Type B pancreatic cell (in vitro differentiated cells): ENCODE measurements around the gene SVIL. TPM values are rescaled to one million over a fixed set of nuclear protein-coding genes. Genes with fewer than 3 reads are reported as not detected.
A peak's percentile ranks its signal among the peaks of the same experiment; 100 is the strongest.
"Not testable (repeated sequence)": the region's sequence is repeated elsewhere in the genome, so short reads cannot be mapped to it uniquely, and the experiment has no call there.

ENCODE experiments used
- DNase-seq: peaks from one replicate; pipeline ENCODE4 v3.0.0; 2021; ENCODE audit warnings: mixed read lengths; ENCODE audit not compliant: unreplicated experiment; ENCODE audit errors: extremely low spot score
- H3K27ac Mint-ChIP-seq: 2 replicates; pipeline ENCODE4 v1.8.0; 2021; ENCODE audit warnings: mild to moderate bottlenecking, mixed read lengths
- H3K27me3 Mint-ChIP-seq: 2 replicates; pipeline ENCODE4 v1.8.0; 2021; ENCODE audit warnings: mixed read lengths
- H3K36me3 Mint-ChIP-seq: 2 replicates; pipeline ENCODE4 v1.8.0; 2021; ENCODE audit warnings: mixed read lengths
- H3K4me1 Mint-ChIP-seq: one replicate; pipeline ENCODE4 v1.8.0; 2021; ENCODE audit warnings: mixed read lengths; ENCODE audit not compliant: unreplicated experiment
- H3K4me3 Mint-ChIP-seq: 2 replicates; pipeline ENCODE4 v1.8.0; 2021; ENCODE audit warnings: mild to moderate bottlenecking, mixed read lengths
- H3K9me3 Mint-ChIP-seq: 2 replicates; pipeline ENCODE4 v1.8.0; 2021; ENCODE audit warnings: mixed read lengths
- total RNA-seq: library from RNA; stranded (reverse); gene quantifications from 2 replicates; pipeline ENCODE4 v1.2.1, GENCODE V29; 2021; ENCODE audit warnings: low replicate concordance
- TF ChIP-seq, protein P1 (sequence below): fragments of 200-600 bp; sonication (generic); conservative IDR thresholded peaks from 2 replicates; pipeline ENCODE4 v1.5.0; 2021; ENCODE audit warnings: antibody characterized with exemption, mild to moderate bottlenecking

Gene SVIL
- total RNA-seq, 1 donor from 2014 or later = 171 TPM

- not testable (repeated sequence) for H3K27me3 Mint-ChIP-seq, H3K36me3 Mint-ChIP-seq, H3K9me3 Mint-ChIP-seq
- peak; percentile 89 for DNase-seq
- Mint-ChIP-seq H3K27ac (peak overlapping the region; percentile 56), H3K4me1 (peaks cover 14% of the 10 kb centered on the region), H3K4me3 (peak overlapping the region; percentile 26)
- TF ChIP-seq, protein P1, sequence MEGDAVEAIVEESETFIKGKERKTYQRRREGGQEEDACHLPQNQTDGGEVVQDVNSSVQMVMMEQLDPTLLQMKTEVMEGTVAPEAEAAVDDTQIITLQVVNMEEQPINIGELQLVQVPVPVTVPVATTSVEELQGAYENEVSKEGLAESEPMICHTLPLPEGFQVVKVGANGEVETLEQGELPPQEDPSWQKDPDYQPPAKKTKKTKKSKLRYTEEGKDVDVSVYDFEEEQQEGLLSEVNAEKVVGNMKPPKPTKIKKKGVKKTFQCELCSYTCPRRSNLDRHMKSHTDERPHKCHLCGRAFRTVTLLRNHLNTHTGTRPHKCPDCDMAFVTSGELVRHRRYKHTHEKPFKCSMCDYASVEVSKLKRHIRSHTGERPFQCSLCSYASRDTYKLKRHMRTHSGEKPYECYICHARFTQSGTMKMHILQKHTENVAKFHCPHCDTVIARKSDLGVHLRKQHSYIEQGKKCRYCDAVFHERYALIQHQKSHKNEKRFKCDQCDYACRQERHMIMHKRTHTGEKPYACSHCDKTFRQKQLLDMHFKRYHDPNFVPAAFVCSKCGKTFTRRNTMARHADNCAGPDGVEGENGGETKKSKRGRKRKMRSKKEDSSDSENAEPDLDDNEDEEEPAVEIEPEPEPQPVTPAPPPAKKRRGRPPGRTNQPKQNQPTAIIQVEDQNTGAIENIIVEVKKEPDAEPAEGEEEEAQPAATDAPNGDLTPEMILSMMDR = peak; percentile 90
These were observed 185.8 kb downstream of the SVIL start for GRCh38 chr10:29448756-29449592.

DNA sequence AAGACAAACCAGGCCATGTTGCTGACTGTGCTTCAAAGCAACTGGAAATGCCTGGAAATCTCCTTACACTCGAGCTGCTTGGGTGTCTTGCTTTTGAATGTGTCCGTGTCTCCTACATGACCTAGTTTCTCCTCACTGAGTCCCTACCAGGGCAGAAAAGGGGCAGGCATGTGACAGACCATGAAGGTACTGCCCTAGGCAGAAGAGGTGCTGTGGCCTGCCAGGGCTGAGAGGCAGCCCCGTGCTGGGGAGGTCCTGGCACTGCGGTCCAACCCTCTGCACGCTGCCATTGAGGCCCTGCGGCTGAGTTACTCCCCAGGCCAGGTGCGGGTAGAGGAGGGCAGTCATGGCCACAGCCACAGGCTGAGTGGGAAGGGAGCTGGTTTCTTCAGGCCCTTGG, 186.6 kb downstream of the SVIL start:
- Mint-ChIP-seq H3K9me3 (no peaks in the 10 kb centered on the region), H3K4me3 (no peak overlapping the region), H3K27me3 (no peaks in the 10 kb centered on the region), H3K36me3 (no peaks in the 10 kb centered on the region), H3K4me1 (peaks cover 14% of the 10 kb centered on the region), H3K27ac (no peak overlapping the region)
- no peak for DNase-seq
- TF ChIP-seq, protein P1 = no peak

DNA sequence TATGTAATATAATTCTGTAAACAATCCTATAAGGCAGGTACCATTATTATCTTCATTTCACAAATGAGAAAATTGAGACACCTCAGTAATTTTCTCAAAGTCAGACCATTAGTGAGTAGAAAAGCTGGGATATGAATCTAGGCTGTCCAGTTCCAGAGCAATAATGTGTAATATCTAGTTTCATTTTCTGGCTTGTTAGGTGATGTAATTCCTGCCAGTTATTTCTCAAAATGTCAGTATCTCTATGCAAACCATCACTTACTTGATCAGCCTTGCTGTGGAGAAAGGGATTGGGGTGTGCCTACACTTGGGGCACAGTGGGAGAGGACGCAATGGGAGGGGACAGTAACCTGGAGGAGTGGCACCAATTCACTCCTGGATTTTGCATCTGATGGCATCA, 188.4 kb downstream of the SVIL start:
- TF ChIP-seq, protein P1 = no peak
- Mint-ChIP-seq H3K4me1 (peaks cover 10% of the 10 kb centered on the region), H3K27me3 (no peaks in the 10 kb centered on the region), H3K9me3 (no peaks in the 10 kb centered on the region), H3K27ac (no peak overlapping the region), H3K4me3 (no peak overlapping the region), H3K36me3 (no peaks in the 10 kb centered on the region)
- DNase-seq = no peak

- peaks cover 2% of the 10 kb centered on the region for H3K9me3 Mint-ChIP-seq
- H3K4me3 Mint-ChIP-seq = no peak overlapping the region
- no peaks in the 10 kb centered on the region for H3K27me3 Mint-ChIP-seq
- TF ChIP-seq, protein P1 = no peak
- no peak for DNase-seq
- no peak overlapping the region for H3K27ac Mint-ChIP-seq
- H3K36me3 Mint-ChIP-seq = no peaks in the 10 kb centered on the region
- H3K4me1 Mint-ChIP-seq = peaks cover 10% of the 10 kb centered on the region
These were observed 190.8 kb downstream of the SVIL start for GRCh38 chr10:29443745-29444523.

DNA sequence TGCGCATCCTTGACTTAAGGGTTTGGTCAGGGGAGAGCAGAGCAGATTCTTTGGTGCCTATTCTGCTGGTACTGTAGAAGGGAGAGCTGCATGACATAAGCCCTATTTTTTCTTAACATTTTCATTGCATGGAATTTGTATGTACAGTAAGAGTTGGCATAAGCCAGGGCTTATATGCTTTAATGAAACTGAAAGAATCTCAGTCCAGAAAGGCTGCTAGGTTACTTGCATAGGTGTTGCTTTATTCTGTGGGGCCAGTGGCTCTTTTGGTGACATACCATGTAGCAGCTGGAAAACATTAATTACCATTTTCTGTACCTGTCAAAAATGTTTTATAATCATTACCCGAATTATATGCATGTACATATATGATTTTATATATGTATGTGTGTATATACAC, 193.8 kb downstream of the SVIL start:
- TF ChIP-seq, protein P1 = no peak
- peaks cover 4% of the 10 kb centered on the region for H3K9me3 Mint-ChIP-seq
- no peak overlapping the region for H3K27ac Mint-ChIP-seq
- no peaks in the 10 kb centered on the region for H3K36me3 Mint-ChIP-seq
- no peaks in the 10 kb centered on the region for H3K27me3 Mint-ChIP-seq
- peaks cover 4% of the 10 kb centered on the region for H3K4me1 Mint-ChIP-seq
- DNase-seq = no peak
- H3K4me3 Mint-ChIP-seq = no peak overlapping the region

GRCh38 chr10:29439005-29439404, 195.8 kb downstream of the SVIL start:
- H3K9me3 Mint-ChIP-seq, H3K4me3 Mint-ChIP-seq, H3K27me3 Mint-ChIP-seq, DNase-seq, H3K4me1 Mint-ChIP-seq, H3K36me3 Mint-ChIP-seq, H3K27ac Mint-ChIP-seq: not testable (repeated sequence)
